Stimulated activated CD8-positive, alpha-beta memory T cell treated with anti-CD3 and anti-CD28 coated beads, Interleukin-4, amount 100 ng/mL, for 24 hours (primary cell): ENCODE results near the gene TMC1.

Source experiments
- DNase-seq: peaks from one replicate; pipeline ENCODE4 v3.0.0-alpha.2; 2020; ENCODE audit warnings: low read depth

Gene TMC1

DNA sequence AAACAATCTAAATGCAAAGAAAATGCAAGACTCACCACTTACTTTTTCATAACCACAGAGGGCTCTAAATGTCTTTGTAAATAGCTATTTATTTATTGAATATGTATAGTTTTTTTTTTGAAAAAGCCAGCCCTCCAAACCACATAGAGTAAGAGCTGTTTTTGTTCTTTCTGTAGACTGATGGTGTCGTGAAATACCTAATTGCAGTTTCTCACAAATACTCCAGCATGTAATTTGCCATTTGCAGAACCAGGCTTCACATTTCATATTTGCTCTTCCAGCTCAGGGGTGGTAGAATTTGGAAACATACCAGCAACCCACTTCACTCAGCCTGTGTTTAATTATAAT is 159.8 kb downstream of the TMC1 start:
- DNase-seq = no peak

DNA sequence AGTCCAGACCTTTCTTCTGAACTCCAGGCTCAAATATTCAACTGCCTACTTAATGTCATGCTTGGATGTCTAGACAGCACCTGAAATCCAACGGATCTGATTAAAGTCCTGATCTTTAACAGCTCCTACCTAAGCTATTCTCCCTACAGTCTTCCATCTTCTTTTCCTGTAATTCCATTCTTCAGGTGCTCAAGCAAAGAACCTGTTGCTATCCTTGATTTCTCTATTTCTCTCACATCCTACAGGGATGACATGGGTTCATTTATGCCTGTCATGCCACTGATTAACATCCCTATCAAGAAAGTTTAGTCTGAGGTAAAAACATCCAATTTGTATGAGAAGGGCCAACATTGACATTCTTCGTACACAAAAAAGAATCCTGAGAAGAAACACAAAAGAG is 163.2 kb downstream of the TMC1 start:
- no peak for DNase-seq

DNA sequence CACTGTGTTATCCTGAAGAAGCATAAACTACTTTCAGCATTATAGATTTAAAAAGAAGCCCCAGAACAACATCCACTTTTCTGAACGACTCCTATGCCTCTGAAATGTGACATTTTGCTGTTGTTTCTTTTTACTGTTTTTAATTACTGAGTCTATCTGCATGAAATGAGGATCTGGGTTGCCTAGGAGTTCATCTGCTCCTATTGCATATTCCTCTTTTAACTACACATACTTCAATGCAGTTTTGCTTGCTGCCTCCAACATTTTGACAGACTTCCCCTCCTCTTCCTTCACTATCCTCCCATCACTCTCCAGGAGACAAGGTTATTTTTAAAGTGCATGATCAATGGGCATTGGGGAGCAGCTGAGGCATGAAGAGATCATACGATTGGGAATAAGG is 164.5 kb downstream of the TMC1 start:
- no peak for DNase-seq

DNA sequence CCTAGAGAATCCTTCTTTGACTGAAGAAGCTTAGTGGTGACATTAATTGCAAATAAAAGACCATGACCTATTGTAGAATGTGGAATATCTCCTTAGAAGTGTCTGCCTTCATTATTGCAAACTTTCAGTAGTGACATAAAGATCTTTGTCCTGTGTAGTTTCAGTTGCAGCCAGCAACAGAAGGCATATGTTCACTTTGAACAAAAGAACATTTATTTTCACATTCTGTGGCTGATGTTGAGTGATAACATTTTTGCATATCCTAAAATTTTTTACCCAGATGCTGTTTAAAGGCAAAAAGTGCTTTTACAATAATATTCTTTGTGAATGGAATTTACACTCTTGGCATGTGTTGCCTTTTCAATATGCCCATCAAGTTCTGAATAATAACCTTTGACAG is 165.9 kb downstream of the TMC1 start:
- no peak for DNase-seq

DNA sequence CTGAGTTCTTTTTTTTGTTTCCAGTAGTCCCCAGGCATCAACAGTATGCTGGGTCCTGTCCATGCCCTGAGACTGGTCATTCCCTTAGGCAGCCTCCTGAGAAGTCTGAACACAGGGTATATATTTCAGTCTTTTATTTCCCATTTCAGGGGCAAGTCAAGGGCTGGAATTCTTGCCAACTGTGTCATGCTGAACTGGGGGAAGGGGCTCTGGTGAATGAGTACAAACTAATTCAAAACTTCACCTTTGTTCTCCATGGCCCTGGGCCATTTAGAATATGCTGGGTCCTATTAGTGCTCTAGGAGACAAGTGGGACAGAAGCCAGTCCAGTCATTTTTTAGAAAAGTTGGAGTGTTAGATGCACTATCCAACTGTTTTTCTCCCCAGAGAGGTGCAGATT is 170.3 kb downstream of the TMC1 start:
- DNase-seq = no peak

DNA sequence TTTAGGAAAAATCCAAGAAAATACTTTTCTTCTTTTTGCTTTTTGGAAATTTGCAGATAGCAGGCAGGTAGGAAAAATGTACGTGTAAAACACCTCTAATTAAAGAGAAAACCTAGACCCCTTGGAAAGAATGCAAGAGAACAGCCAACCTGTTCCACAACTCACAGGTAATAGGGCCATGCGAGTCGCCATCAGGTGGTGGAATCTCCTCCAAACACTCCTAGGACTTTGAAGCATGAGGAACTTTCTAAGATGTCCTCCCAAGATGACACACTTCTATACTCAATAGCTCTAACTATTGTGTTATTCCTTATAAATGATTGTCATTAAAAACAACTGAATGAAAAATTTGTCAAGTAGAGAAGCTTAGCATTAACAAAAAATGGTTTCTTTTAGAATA is 174.0 kb downstream of the TMC1 start:
- no peak for DNase-seq

DNA sequence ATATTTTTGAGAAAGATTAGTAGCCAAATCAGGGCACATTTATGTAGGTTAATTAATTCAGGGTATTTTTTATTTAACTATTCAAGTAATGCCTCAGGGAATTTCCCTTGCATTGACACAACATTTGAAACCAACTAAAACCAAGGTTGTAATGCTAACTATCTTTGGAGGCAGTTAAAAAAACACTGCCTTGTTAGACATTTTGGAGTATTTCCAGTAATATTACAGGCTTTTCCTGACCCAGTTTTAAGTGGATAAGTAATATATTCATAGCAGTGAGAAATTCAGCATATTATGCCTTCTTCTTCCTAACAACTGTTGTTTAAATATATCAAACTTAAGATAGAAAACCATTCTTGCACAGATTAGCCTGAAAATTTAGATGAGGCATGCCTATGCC is 175.1 kb downstream of the TMC1 start:
- no peak for DNase-seq

DNA sequence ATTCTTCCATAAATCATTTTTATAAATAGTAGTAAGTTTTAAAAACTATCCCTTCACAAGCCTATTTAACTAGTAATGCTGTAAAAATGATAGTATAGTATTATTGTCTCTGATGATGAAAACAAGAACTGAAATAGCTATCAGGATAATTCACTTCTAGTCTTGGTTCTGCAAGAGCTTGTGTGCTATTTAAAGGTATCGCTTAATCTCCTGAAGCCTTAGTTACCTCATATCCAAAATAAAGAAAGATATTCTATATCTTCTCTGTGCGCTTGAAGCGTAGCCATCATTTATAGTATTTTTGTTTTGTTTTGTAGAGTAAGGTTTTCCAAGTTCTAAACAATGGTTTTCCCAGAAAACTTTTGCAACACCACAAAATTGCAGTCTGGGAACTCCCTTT is 180.1 kb downstream of the TMC1 start:
- no peak for DNase-seq

DNA sequence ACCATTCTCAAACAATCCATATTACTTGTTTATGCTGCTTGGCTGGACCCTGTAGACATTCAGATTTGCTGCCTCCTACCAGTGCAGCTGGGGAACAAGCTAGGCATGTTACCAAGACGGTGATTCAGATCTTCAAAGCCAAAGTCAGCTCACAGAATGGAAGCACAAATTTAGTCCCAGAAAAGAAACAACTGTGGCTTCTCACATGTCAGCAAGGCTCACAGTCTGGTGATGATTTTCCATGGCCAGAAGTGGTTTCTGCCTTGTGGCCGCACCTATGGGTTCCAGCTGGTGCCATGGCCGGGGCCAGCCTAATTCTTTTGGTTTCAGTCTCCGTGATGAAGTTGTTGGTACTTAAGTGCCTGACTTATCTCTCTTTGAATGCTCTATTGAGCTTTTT is 182.2 kb downstream of the TMC1 start:
- no peak for DNase-seq

DNA sequence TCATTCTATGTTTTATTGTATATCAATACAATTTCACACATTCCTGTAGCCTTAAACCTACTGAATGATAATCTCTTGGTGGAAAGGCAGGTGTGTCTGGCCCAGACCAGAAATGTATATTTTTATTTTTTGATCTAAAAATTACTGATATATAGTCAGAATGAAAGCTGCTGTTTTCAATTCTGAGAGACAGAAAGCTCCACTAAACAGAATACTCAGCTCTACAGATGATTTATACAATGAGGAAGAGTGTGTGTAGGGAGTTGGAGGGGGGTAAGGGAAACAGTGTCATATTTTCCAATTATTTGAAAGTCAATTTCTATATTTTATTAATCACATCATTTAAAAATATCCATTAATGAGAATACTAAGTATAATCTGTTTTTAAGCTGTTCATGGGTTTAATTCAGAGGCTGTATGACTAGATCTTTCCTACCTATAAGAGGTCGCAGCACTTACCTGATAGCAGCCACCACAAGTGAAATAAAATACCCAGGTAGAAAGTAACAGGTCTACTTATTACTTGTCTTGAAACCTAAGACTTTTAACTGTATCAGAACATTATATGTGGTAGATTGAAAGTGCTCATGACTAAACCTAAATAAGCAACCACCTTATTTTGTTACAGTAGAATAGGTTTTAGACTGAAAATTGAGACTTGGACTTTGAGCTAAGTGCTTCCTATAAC is 183.4 kb downstream of the TMC1 start:
- no peak for DNase-seq

DNA sequence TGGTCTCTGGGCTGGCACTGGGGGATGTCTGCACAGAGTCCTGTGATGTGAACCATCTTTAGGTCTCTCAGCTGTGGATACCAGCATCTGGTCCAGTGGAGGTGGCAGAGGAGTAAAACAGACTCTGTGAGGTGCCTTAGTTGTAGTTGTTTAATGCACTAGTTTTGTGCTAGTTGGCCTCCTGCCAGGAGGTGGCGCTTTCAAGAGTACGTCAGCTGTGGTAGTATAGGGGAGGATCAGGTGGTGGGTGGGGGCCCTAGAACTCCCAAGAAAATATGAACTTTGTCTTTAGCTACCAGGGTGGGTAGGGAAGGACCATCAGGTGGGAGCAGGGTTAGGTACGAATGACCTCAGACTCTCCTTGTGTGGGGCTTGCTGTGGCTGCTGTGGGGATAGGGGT is 197.1 kb downstream of the TMC1 start:
- DNase-seq = no peak

DNA sequence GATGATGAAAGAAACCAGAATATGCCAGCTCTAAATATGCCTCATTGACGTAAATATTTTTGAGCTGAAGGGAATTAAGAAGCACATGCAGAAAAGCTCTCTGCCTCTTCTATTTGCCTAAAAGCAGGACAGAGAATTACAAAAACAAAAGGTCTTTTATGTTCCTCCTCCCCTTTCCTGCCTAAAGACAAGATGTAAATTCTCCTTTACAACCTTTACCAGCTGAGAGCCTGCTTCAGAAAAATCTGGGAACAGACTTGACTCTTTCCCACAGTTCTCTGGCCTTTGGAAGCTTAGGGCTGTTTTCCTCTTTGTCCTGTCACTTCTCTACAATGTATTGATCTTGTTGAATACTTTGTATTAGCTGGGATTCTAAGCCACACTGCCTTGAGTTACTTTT is 199.7 kb downstream of the TMC1 start:
- DNase-seq = no peak

DNA sequence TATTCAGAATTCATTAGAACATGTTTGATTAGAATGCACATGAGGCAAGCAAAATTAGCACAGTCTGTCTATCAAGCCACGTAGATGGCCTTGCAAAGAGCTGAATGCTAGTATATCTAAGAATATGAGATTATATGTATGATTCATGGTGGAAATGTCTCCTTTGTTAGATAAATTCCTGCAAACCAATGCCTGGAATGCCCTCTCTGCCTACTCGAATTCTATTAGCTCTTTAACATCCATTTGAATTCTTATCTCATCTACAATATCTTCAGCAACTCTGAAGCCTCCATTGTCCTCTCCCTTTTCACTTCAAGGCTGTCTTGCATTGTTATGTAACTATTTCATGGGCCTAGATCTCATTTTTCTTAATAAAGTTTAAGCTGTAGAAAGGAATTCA is 205.5 kb downstream of the TMC1 start:
- DNase-seq = no peak

DNA sequence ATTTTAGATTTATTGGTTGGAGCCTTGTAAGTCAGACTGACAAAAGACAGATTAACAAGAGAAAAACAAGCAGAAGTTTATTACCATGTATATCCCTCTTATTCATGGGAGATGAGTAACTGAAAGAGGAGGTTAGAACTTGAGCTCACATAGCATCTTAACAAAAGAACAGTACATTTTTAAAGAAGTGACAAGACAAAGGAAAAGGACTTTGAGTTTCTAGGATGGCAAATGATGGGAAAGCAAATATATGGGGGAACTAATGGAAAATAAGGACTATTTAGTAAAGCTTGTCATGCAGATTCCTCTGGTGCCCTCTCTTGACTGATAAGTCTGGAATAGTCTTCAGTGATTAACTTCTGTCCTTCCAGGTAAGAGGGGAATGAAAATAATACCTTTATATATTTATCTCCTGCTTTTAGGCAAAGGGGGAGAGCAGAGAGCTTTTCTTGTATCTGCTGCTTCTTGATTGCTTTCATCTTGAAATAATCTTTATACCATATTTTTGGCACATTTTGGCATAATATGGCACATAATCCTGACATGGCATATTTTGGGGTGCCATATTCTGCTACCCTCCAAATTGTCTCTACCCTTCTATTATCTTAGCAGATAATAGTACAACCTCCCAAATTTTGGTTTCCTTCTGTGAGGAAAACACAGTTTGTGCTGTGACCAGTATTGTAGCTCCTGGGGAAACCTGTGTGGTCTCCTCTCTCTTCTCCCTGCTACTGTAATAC is 206.8 kb downstream of the TMC1 start:
- DNase-seq = no peak

DNA sequence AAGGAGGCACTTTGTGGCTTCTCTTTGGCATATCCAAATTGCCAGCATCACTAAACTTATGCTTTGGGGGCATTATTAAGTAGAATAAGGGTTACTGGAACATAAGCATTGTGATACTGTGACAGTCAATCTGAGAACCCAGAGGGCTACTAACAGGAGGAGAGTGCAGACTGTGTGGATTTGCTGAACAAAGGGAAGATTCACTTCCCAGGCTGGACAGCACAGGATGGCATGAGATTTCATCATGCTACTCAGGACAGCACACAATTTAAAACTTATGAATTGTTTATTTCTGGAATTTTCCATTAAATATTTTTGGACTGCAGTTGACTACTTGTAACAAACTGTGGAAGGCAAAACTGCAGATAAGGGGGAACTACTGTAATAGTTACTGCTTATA is 212.5 kb downstream of the TMC1 start:
- DNase-seq = no peak

DNA sequence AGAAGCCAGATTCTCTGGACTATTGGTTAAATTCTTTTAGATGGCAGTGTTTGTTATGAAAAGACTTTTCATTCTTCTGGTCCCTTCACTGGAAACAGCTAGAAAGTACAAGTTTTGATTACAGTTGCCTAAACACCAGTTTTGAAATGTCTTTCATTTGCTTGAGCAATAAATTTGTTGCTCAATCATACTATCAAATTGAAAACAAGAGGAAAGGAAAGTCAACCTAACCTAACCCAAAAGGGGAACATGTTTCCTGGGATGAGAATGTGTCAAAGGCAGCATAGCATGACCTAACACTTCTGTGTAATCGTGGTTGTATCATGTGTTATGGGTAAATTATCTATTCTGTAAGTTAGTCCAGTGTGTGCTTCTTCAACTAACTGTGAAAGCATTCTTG is 213.2 kb downstream of the TMC1 start:
- DNase-seq = no peak

DNA sequence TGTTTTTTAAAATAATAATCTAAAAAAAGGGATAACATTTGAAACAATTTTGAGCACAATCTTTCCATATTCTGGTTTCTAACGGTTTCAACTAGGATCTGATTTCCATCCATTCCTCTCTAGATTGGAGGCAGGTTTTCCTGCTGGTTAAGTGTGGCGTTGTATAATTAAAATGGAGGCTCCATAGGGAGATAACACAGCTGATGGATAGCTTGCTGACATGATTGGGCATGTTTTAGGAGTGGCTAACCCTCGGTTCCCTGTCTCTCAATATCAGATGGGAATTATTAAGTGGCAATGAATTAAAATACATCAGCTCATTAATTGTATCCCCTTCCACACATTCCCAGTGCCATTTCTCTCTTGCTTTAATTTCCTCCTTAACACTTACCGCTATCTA is 222.4 kb downstream of the TMC1 start:
- DNase-seq = no peak

DNA sequence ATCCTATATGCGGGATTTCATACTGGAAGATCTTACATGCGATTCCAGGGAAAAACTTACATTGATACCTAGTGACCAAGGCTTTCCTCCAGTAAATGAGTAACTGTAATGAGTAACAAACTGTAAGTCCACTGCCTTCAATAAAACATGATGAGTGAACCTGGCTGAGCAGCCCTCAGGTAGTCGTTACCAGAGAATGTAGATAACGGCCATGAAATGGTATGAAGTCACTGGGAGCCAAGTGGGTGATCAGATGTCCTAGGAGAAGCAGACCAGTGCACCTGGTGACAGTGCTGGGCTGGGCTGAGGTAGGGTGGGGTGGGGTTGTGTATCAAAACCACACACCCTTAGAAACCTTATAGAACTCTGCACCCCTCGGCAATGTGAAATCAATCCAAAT is 227.9 kb downstream of the TMC1 start:
- no peak for DNase-seq

DNA sequence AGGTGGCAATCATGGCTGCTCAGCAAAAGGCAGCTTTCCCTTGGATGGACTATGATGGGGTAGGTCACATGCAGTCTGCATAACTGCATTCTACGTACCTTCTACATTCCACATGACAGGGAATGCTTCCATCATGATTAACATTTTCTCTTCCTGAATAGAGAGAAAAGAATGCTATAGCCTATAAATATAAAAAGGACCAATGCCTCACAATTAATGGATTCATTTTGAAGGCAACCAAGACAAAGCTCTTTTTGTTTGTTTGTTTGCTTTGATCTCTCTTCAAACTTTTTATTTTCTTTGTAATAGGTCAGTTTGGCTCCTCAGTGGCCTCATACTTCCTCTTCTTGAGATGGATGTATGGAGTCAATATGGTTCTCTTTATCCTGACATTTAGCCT is 230.1 kb downstream of the TMC1 start:
- no peak for DNase-seq

DNA sequence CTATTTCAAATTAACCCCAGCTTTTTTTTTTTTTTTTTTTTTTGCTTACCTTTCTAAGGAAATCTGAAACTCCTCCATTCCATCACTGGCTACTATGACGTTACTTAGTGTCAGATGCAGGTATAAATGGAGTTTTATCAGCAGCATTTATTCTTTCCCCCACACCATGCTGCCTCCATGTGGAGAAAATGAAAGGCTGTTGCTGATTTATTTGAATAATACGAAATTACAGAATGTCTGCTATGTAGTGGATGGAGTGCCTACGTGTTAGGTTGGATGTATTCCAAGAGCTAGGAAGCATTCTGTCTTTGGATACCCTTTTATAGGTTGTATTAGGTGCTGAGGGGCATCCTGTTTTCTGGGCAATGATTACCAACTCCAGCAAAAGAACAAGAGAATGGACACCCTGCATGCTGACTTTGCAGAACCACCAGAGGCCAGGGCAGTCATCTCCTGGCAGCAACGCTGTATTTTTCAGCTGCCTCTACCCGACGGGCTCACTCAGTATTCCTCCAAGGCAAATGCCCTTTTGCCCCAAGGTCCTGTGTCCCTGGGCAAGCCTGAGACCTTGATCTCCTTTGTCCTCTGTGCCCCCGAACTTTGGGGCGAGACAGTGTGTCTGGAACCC is 232.0 kb downstream of the TMC1 start:
- DNase-seq = no peak

DNA sequence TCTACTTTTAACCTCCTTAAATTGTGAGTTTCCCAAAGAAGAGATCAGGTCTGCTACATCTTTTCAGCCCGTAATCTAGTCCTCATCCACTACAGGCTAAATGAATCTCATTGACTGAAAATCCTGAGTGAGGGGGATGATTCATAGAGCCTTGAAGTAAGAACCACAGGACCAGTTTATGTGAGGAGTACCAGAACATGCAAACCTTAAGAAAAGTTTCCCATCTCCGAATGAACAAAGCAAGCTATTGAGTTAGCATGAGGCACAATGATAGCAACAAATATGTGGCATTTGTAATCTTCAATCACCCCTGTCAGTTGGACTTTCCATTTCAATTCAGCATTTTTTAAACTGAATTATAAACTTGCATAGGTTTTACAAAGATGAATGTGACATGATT is 234.4 kb downstream of the TMC1 start:
- no peak for DNase-seq

DNA sequence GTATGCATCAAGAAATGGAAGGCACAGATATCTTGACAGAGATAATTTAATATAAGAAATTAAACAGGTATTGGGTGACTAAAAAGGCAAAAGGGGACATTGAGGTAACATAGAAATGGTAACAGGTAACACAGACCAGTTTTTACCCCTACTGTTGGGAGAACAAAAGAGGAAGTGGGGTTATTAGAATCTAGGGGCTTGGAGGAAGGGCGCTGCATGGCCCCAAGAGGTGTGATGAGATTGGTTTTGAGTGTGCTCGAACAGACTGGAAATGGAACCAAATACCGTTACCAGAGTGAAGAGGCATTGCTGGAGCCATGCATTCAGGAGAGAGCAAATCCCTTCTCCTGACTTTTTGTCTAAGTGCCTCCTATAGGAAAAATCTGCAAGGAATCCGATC is 237.5 kb downstream of the TMC1 start:
- no peak for DNase-seq

DNA sequence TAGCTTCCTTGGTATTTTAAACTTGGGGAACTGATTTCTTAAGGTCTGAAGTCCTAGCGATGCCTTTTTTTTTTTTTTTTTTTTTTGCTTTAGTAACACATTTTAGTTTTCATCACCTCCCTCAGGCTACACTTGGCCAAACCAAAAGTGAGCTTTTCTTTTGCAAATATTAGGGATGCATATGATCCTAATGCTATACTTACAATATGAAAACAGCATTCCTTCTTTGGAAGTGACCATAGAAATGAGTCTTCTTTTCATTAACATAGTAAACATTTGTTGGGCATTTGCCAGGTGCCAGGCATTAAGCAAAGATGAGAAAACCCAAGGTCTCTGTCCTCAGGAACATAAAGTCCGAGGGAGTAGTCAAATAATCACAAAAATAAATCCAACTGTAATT is 241.6 kb downstream of the TMC1 start:
- DNase-seq = no peak

DNA sequence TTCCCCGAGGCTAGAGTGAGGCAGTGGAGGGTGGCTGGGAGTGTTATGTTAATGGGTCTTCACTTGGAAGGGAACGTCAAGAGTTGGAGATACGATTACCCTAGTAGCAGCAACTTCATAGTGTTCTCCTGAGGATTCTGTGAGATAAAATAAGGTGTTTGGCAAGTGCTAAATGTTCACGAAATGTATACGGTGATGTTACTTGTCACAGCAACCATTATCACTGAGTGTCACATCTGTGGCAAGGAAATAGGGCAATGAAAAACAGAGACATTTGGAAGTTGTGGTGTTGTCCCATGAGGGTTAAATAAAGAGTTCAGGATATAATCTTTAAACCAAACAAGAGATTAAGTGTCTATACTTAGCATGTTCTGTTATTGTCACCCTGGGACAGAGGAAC is 248.1 kb downstream of the TMC1 start:
- no peak for DNase-seq
